Vagina (tissue), 2 donors: ENCODE results near the gene OCRL. TPM values are rescaled to one million over a fixed set of nuclear protein-coding genes. Genes with fewer than 3 reads are reported as not detected.
"Not testable (repeated sequence)": the region's sequence is repeated elsewhere in the genome, so short reads cannot be mapped to it uniquely, and the experiment has no call there.

Experiments
- DNase-seq, 2 donors: peaks; one replicate each; pipeline ENCODE4 v3.0.0-alpha.2; 2017; ENCODE audit errors: extremely low spot score in 2 of 2
- H3K27ac ChIP-seq: fragments of 200-600 bp; sonication (generic); one replicate; pipeline ENCODE4 v1.5.1; 2019
- H3K27me3 ChIP-seq: fragments of 200-600 bp; sonication (generic); one replicate; pipeline ENCODE4 v1.5.1; 2019
- H3K36me3 ChIP-seq, 2 donors: fragments of 200-600 bp; sonication (generic); one replicate each; pipeline ENCODE4 v1.5.1; 2017 to 2019
- H3K4me1 ChIP-seq: fragments of 200-600 bp; sonication (generic); one replicate; pipeline ENCODE4 v1.5.1; 2019
- H3K4me3 ChIP-seq, 2 donors: fragments of 200-600 bp; sonication (generic); 1 replicate in 1 of 2; 2 replicates in 1 of 2; pipeline ENCODE4 v1.5.1; 2016 to 2019
- H3K9me3 ChIP-seq: fragments of 200-600 bp; sonication (generic); one replicate; pipeline ENCODE4 v1.5.1; 2019
- CTCF ChIP-seq, 3 experiments: fragments of 450-650 bp in 2 of 3; fragments of 200-600 bp in 1 of 3; sonication (generic) in 1 of 3; IDR thresholded peaks; one replicate each; pipeline ENCODE4 v1.5.1; 2017 to 2019; ENCODE audit warnings: antibody characterized with exemption in 3 of 3, mild to moderate bottlenecking in 2 of 3, moderate library complexity in 2 of 3
- POLR2A ChIP-seq, 2 donors: fragments of 450-650 bp; IDR thresholded peaks; one replicate each; pipeline ENCODE4 v1.6.1; 2017; ENCODE audit warnings: antibody characterized with exemption in 2 of 2, mild to moderate bottlenecking in 2 of 2, moderate library complexity in 2 of 2
- POLR2AphosphoS5 ChIP-seq, 2 donors: sonication (generic); formaldehyde crosslinking; IDR thresholded peaks; one replicate each; pipeline ENCODE4 v1.9.0; 2017; ENCODE audit warnings: antibody characterized with exemption in 2 of 2, mild to moderate bottlenecking in 2 of 2, low read depth in 1 of 2; ENCODE audit not compliant: insufficient read depth in 1 of 2
- intact Hi-C: fragments of 100-400 bp; cut with DNase I; formaldehyde crosslinking; loops from one replicate; pipeline ENCODE4 v1.15.1; 2023
- total RNA-seq: library from RNA; depleted of rRNA; stranded (reverse); fragments of >200 nt; gene quantifications from one replicate; pipeline ENCODE4 v1.2.3, GENCODE V29; 2016

The OCRL gene
- total RNA-seq, 1 donor from 2014 or later, result 14.5 TPM

DNA sequence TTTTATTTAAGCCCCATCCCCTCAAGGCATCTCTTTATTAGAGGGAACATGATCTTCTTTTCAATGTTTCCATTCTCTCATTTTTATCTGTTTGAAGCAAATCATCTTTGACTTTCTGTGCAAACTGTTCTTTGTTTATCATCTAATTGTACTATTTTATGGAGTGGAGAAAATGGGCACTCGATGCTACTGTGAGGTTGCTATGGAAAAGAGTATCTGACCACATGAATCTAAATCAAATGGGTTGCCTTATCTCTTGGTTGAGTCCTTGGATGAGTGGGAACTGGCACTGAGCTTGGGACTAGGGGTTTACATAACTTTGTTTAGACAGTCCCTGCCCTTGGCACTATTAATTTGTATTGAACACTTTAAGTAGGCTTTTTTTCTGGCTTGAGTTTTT is 9.1 kb downstream of the OCRL start:
- intact Hi-C loops, result no loop called here
- no peak overlapping the region for H3K27ac ChIP-seq

DNA sequence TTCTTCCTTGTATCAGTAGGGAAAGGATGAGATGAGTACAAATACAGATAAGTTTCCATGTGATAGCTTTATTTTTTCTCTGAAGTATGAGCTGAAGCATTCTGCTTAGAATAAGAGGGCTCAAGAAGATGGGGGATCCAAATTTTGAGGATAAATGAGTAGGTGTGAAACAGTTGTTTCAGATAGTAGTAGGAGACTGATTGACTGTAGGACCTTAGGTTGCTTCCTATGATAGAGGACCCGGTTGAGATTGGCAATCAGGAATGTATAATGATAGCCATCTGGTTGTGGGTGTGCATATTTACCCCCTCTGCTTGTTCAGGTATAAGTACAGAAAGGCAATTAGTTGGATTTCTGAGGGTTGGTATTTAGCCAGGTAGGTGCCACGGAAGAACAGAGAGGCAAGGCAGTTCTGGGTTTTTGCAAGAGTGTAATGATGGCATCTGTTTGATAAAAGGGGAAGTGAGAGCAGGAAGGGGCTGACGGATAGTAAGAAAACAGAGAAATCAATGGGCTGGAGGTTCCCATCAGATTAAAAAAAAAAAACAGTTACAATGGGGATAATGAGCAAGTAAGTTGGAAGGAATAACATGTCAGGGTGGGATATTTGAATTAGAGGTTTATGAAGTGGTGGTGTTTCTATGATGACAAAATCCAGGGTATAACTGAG is 13.7 kb downstream of the OCRL start:
- H3K27me3 ChIP-seq, result no peaks in the 10 kb centered on the region
- H3K4me1 ChIP-seq, result no peaks in the 10 kb centered on the region
- H3K27ac ChIP-seq, result no peak overlapping the region
- no peak overlapping the region for H3K4me3 ChIP-seq
- H3K9me3 ChIP-seq, result no peaks in the 10 kb centered on the region
- intact Hi-C loops, result no loop called here
- TF ChIP-seq POLR2A (IDR thresholded peaks at IDR 0.05), result no peak
- TF ChIP-seq POLR2AphosphoS5 (IDR thresholded peaks at IDR 0.05; ENCODE audit: insufficient read depth in 1 of 2, low read depth in 1 of 2), result no peak
- no peak for TF ChIP-seq CTCF (IDR thresholded peaks at IDR 0.05)
- no peak for DNase-seq
- no peaks in the 10 kb centered on the region for H3K36me3 ChIP-seq

More for the DNA sequence above, 9.1 kb downstream of the OCRL start:
- DNase-seq, result no peak
- no peaks in the 10 kb centered on the region for H3K9me3 ChIP-seq
- TF ChIP-seq POLR2A (IDR thresholded peaks at IDR 0.05), result no peak
- no peak for TF ChIP-seq CTCF (IDR thresholded peaks at IDR 0.05)
- no peaks in the 10 kb centered on the region for H3K36me3 ChIP-seq
- no peaks in the 10 kb centered on the region for H3K27me3 ChIP-seq
- H3K4me1 ChIP-seq, result no peaks in the 10 kb centered on the region
- H3K4me3 ChIP-seq, result no peak overlapping the region

- H3K36me3 ChIP-seq, DNase-seq, H3K4me3 ChIP-seq, H3K27ac ChIP-seq, H3K9me3 ChIP-seq, H3K4me1 ChIP-seq, H3K27me3 ChIP-seq, intact Hi-C loops: not testable (repeated sequence)
Measured at GRCh38 chrX:129554816-129555215, 14.8 kb downstream of the OCRL start.

GRCh38 chrX:129556806-129557315 is 16.8 kb downstream of the OCRL start:
- Histone ChIP-seq H3K9me3 (no peaks in the 10 kb centered on the region), H3K27me3 (no peaks in the 10 kb centered on the region), H3K4me1 (no peaks in the 10 kb centered on the region), H3K36me3 (peaks cover 0 to 13% of the 10 kb centered on the region in 2 donors), H3K4me3 (no peak overlapping the region), H3K27ac (no peak overlapping the region)
- DNase-seq, result no peak
- TF ChIP-seq POLR2AphosphoS5 (IDR thresholded peaks at IDR 0.05; ENCODE audit: insufficient read depth in 1 of 2, low read depth in 1 of 2) (no peak), CTCF (IDR thresholded peaks at IDR 0.05) (no peak)
- intact Hi-C loops, result no loop called here

GRCh38 chrX:129557844-129558480 is 17.9 kb downstream of the OCRL start:
- Histone ChIP-seq H3K27ac (no peak overlapping the region), H3K27me3 (no peaks in the 10 kb centered on the region), H3K4me3 (no peak overlapping the region), H3K36me3 (peaks cover 0 to 15% of the 10 kb centered on the region in 2 donors), H3K4me1 (no peaks in the 10 kb centered on the region), H3K9me3 (no peaks in the 10 kb centered on the region)
- intact Hi-C loops, result no loop called here
- TF ChIP-seq POLR2A (IDR thresholded peaks at IDR 0.05) (no peak), CTCF (IDR thresholded peaks at IDR 0.05) (no peak), POLR2AphosphoS5 (IDR thresholded peaks at IDR 0.05; ENCODE audit: insufficient read depth in 1 of 2, low read depth in 1 of 2) (no peak)
- no peak for DNase-seq
